Ovary (tissue), 9 donors: ENCODE data around the gene COL8A1. TPM values are rescaled to one million over a fixed set of nuclear protein-coding genes. Genes with fewer than 3 reads are reported as not detected.
A peak's percentile ranks its signal among the peaks of the same experiment; 100 is the strongest.

Source experiments
- DNase-seq, 5 donors: peaks; one replicate each; pipeline ENCODE4 v3.0.0-alpha.2; 2019 to 2020
- H3K27ac ChIP-seq, 2 donors: fragments of 200-600 bp; one replicate each; pipeline versions ENCODE4 v1.5.1 to v1.8.0; 2019 to 2022
- H3K27me3 ChIP-seq: fragments of 200-600 bp; one replicate; pipeline ENCODE4 v1.8.0; 2022
- H3K36me3 ChIP-seq: fragments of 200-600 bp; sonication (generic); one replicate; pipeline ENCODE4 v1.5.1; 2019
- H3K4me1 ChIP-seq: one replicate; pipeline ENCODE4 v1.8.1; 2013; ENCODE audit warnings: mild to moderate bottlenecking, moderate library complexity; ENCODE audit not compliant: insufficient read depth
- H3K4me3 ChIP-seq: fragments of 200-600 bp; sonication (generic); one replicate; pipeline ENCODE4 v1.5.1; 2017
- H3K9me3 ChIP-seq, 2 donors: fragments of 200-600 bp in 1 of 2; sonication (generic) in 1 of 2; one replicate each; pipeline versions ENCODE4 v1.5.1 to v1.8.1; 2013 to 2019; ENCODE audit warnings: mild to moderate bottlenecking in 1 of 2, moderate library complexity in 1 of 2
- CTCF ChIP-seq, 3 donors: fragments of 450-650 bp in 2 of 3; fragments of 200-600 bp in 1 of 3; IDR thresholded peaks; one replicate each; pipeline versions ENCODE4 v1.5.1 to v1.8.0; 2016 to 2022; ENCODE audit warnings: antibody characterized with exemption in 3 of 3, mild to moderate bottlenecking in 1 of 3
- EP300 ChIP-seq: sonication (generic); formaldehyde crosslinking; IDR thresholded peaks from one replicate; pipeline ENCODE4 v1.6.1; 2017; ENCODE audit warnings: antibody characterized with exemption
- POLR2A ChIP-seq: fragments of 450-650 bp; IDR thresholded peaks from one replicate; pipeline ENCODE4 v1.6.1; 2017; ENCODE audit warnings: antibody characterized with exemption, mild to moderate bottlenecking, moderate library complexity
- WGBS, 3 donors: extraction: QIAGEN DNeasy Blood & Tissue Kit in 1 of 3; methylation state at CpG; one replicate each; pipeline versions ENCODE4 v1.1.5 to v1.1.7; 2013 to 2017; 5-methylcytosine and 5-hydroxymethylcytosine counted together
- intact Hi-C, 4 donors: fragments of 100-400 bp; cut with DNase I; formaldehyde crosslinking; loops; one replicate each; pipeline versions ENCODE4 v1.11.0 to v1.15.1; 2022 to 2023
- polyA plus RNA-seq, 2 donors: library from polyadenylated mRNA; stranded (reverse); fragments of 200-250 nt in 1 of 2; fragments of 350-450 nt in 1 of 2; fragmentation: Illumina TruSeq in 1 of 2; extraction: RNeasy Lipid Tissue Mini Kit (QIAGEN cat#74804) in 1 of 2; gene quantifications; one replicate each; pipeline ENCODE4 v1.2.3, GENCODE V29; 2013 to 2014
- total RNA-seq, 7 donors: library from RNA; depleted of rRNA in 2 of 7; stranded (reverse); fragments of >200 nt in 2 of 7; fragmentation: NEBNext Ultra II Directional in 3 of 7; extraction: Animal tissue kit (Norgen Biotek cat#: 25700) in 3 of 7; gene quantifications; one replicate each; pipeline versions ENCODE4 v1.1.0 to v1.2.4, GENCODE V29; 2016 to 2023
- donor health status: DM: no; HTN: no; CAD: no; lungs with moderate emphysema.
- donor health status: DM: no; HTN: no; CAD: no.
- donor health status: Bipolar disorder and iron deficiency.
- donor health status: DM: yes; HTN: yes; CAD: no.
- donor health status: DM: no; HTN: no; CAD: no.
- donor health status: DM: yes; HTN: yes; CAD: no.

The COL8A1 gene
- total and polyA plus RNA-seq, 9 donors = 2.0 to 37.2 (median 11.9) TPM

GRCh38 chr3:99686955-99687612 is 48.7 kb downstream of the COL8A1 start:
- H3K4me1 ChIP-seq = no peaks in the 10 kb centered on the region
- no peaks in the 10 kb centered on the region for H3K36me3 ChIP-seq
- no peaks in the 10 kb centered on the region for H3K27me3 ChIP-seq
- no peak overlapping the region for H3K4me3 ChIP-seq
- TF ChIP-seq EP300 (no peak), CTCF (IDR thresholded peaks at IDR 0.05) (peak; percentile 40 to 61 (median 51))
- DNase-seq = peak; percentile 58 to 77 (median 71)
- 51 to 58% (median 53%) methylated on average over 8 of the region's 8 CpGs for WGBS, 3 donors
- H3K9me3 ChIP-seq = no peaks in the 10 kb centered on the region
- intact Hi-C loops = no loop called here
- no peak overlapping the region for H3K27ac ChIP-seq

GRCh38 chr3:99690761-99691369 is 52.5 kb downstream of the COL8A1 start:
- Histone ChIP-seq H3K4me3 (no peak overlapping the region), H3K27me3 (no peaks in the 10 kb centered on the region), H3K4me1 (no peaks in the 10 kb centered on the region), H3K27ac (no peak overlapping the region), H3K9me3 (no peaks in the 10 kb centered on the region), H3K36me3 (no peaks in the 10 kb centered on the region)
- DNase-seq = no peak
- TF ChIP-seq EP300 = no peak
- no peak for TF ChIP-seq POLR2A
- no peak for TF ChIP-seq CTCF (IDR thresholded peaks at IDR 0.05)
- 83 to 93% (median 87%) methylated on average over 4 of the region's 4 CpGs for WGBS, 3 donors
- intact Hi-C loops = no loop called here

- TF ChIP-seq CTCF (IDR thresholded peaks at IDR 0.05) (no peak), EP300 (no peak), POLR2A (no peak)
- 41 to 53% (median 47%) methylated on average over 2 of the region's 2 CpGs for WGBS, 3 donors
- Histone ChIP-seq H3K9me3 (no peaks in the 10 kb centered on the region), H3K4me3 (no peak overlapping the region), H3K27me3 (no peaks in the 10 kb centered on the region), H3K27ac (no peak overlapping the region), H3K4me1 (no peaks in the 10 kb centered on the region), H3K36me3 (no peaks in the 10 kb centered on the region)
- intact Hi-C loops = no loop called here
- DNase-seq = no peak
Measured at GRCh38 chr3:99693636-99694035, 55.2 kb downstream of the COL8A1 start.

- DNase-seq = no peak
- Histone ChIP-seq H3K4me3 (no peak overlapping the region), H3K9me3 (no peaks in the 10 kb centered on the region), H3K4me1 (peaks cover 2% of the 10 kb centered on the region), H3K27me3 (no peaks in the 10 kb centered on the region), H3K36me3 (no peaks in the 10 kb centered on the region), H3K27ac (no peak overlapping the region)
- TF ChIP-seq CTCF (IDR thresholded peaks at IDR 0.05) (no peak), POLR2A (no peak), EP300 (no peak)
- intact Hi-C loops = no loop called here
- WGBS, 3 donors = 95% methylated on average over 5 of the region's 5 CpGs
Measured at GRCh38 chr3:99696497-99696896, 58.1 kb downstream of the COL8A1 start.
